Gastrocnemius medialis (tissue), 4 donors: Measurements from ENCODE around the gene DOK5.

Experiments
- POLR2A ChIP-seq, 2 donors: fragments of 450-650 bp; IDR thresholded peaks; one replicate each; pipeline ENCODE4 v1.6.1; 2017; ENCODE audit warnings: antibody characterized with exemption in 2 of 2, mild to moderate bottlenecking in 2 of 2, moderate library complexity in 2 of 2
- TF ChIP-seq, protein P1 (sequence below), 5 experiments: fragments of 450-650 bp in 3 of 5; fragments of 200-600 bp in 2 of 5; sonication (generic) in 2 of 5; IDR thresholded peaks in 4 of 5; conservative IDR thresholded peaks in 1 of 5; 1 replicate in 4 of 5; 2 replicates in 1 of 5; pipeline ENCODE4 v1.5.1; 2016 to 2019; ENCODE audit warnings: antibody characterized with exemption in 5 of 5, mild to moderate bottlenecking in 3 of 5, moderate library complexity in 3 of 5

DNA sequence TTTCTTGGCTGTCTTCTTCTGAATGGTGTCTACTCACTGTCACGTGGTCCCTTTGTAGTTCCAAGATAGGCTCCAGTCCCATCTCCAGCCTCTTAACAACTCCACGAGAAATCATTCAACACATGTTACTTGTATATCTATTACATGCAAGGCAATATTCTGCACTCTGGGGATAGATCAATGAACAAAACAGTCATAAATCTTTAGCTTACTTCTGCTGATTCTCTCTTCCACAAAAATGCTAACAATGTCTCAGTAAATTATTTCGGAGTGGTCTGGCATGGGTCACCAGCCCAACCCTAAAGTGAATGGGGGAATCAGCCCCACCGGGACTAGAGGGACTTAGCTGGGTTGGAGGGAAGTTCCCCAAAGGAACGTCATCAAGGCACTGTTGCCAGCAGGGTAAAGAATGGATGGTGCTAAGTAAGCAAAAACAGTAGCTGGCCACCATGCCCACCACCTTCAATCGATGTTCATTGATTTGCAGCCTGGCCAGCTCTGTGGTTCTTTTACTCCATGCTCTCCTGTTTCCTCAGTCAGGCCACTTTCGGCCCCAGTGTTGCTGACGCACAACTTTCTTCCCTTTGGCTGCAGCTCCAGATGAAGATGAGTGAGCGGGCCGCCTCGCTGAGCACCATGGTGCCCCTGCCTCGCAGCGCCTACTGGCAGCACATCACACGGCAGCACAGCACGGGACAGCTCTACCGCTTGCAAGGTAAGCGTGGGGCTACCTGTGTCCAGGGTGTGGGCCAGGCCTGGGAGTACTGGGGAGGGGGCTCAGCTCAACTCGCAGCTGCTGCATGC lies 167.7 kb downstream of the DOK5 start:
- TF ChIP-seq, protein P1, sequence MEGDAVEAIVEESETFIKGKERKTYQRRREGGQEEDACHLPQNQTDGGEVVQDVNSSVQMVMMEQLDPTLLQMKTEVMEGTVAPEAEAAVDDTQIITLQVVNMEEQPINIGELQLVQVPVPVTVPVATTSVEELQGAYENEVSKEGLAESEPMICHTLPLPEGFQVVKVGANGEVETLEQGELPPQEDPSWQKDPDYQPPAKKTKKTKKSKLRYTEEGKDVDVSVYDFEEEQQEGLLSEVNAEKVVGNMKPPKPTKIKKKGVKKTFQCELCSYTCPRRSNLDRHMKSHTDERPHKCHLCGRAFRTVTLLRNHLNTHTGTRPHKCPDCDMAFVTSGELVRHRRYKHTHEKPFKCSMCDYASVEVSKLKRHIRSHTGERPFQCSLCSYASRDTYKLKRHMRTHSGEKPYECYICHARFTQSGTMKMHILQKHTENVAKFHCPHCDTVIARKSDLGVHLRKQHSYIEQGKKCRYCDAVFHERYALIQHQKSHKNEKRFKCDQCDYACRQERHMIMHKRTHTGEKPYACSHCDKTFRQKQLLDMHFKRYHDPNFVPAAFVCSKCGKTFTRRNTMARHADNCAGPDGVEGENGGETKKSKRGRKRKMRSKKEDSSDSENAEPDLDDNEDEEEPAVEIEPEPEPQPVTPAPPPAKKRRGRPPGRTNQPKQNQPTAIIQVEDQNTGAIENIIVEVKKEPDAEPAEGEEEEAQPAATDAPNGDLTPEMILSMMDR (IDR thresholded peaks at IDR 0.05 in 4 of 5, conservative IDR thresholded peaks at IDR 0.05 in 1 of 5): no peak
- TF ChIP-seq POLR2A (IDR thresholded peaks at IDR 0.05): no peak
